ENCODE data around the gene SYNGR1.

Gene SYNGR1

GRCh38 chr22:39352306-39352891 is 2.6 kb downstream of the SYNGR1 start:
- TF ChIP-seq TEAD4 (IDR thresholded peaks at IDR 0.05) = no peak
- no peak for TF ChIP-seq TAF1 (IDR thresholded peaks at IDR 0.05; ENCODE audit: low read depth)
- no peak for TF ChIP-seq YY1 (IDR thresholded peaks at IDR 0.05; ENCODE audit: low read depth)
- no peak for TF ChIP-seq CEBPB (IDR thresholded peaks at IDR 0.05)
- no peak for TF ChIP-seq CREB1 (IDR thresholded peaks at IDR 0.05; ENCODE audit: low read depth)
- TF ChIP-seq MAX (IDR thresholded peaks at IDR 0.05) = no peak
- TF ChIP-seq EGR1 (IDR thresholded peaks at IDR 0.05) = no peak
- TF ChIP-seq RAD21 (IDR thresholded peaks at IDR 0.05; ENCODE audit: low read depth) = no peak
- no peak for TF ChIP-seq ZBTB7A (IDR thresholded peaks at IDR 0.05; ENCODE audit: low read depth)
- no peak for TF ChIP-seq FOXM1 (IDR thresholded peaks at IDR 0.05; ENCODE audit: borderline replicate concordance, low read depth)
- TF ChIP-seq NFIC (IDR thresholded peaks at IDR 0.05) = no peak
- no peak for TF ChIP-seq EP300 (IDR thresholded peaks at IDR 0.05; ENCODE audit: borderline replicate concordance)
- no peak for TF ChIP-seq TCF12 (IDR thresholded peaks at IDR 0.05; ENCODE audit: low read depth)

GRCh38 chr22:39353346-39353745 is 3.6 kb downstream of the SYNGR1 start:
- TF ChIP-seq NFIC (IDR thresholded peaks at IDR 0.05) (no peak), TAF1 (IDR thresholded peaks at IDR 0.05; ENCODE audit: low read depth) (no peak), YY1 (IDR thresholded peaks at IDR 0.05; ENCODE audit: low read depth) (no peak), CEBPB (IDR thresholded peaks at IDR 0.05) (no peak), MAX (IDR thresholded peaks at IDR 0.05) (no peak), TEAD4 (IDR thresholded peaks at IDR 0.05) (no peak), EP300 (IDR thresholded peaks at IDR 0.05; ENCODE audit: borderline replicate concordance) (no peak), CREB1 (IDR thresholded peaks at IDR 0.05; ENCODE audit: low read depth) (no peak), FOXM1 (IDR thresholded peaks at IDR 0.05; ENCODE audit: borderline replicate concordance, low read depth) (no peak), TCF12 (IDR thresholded peaks at IDR 0.05; ENCODE audit: low read depth) (no peak), ZBTB7A (IDR thresholded peaks at IDR 0.05; ENCODE audit: low read depth) (no peak), REST (IDR thresholded peaks at IDR 0.05; ENCODE audit: low read depth) (no peak), EGR1 (IDR thresholded peaks at IDR 0.05) (no peak), RAD21 (IDR thresholded peaks at IDR 0.05; ENCODE audit: low read depth) (no peak), USF1 (IDR thresholded peaks at IDR 0.05) (no peak)

GRCh38 chr22:39355080-39355479 is 5.3 kb downstream of the SYNGR1 start:
- no peak for TF ChIP-seq RAD21 (IDR thresholded peaks at IDR 0.05; ENCODE audit: low read depth)
- TF ChIP-seq ZBTB7A (IDR thresholded peaks at IDR 0.05; ENCODE audit: low read depth) = no peak
- TF ChIP-seq REST (IDR thresholded peaks at IDR 0.05; ENCODE audit: low read depth) = no peak
- TF ChIP-seq NFIC (IDR thresholded peaks at IDR 0.05) = no peak
- no peak for TF ChIP-seq EP300 (IDR thresholded peaks at IDR 0.05; ENCODE audit: borderline replicate concordance)
- TF ChIP-seq MAX (IDR thresholded peaks at IDR 0.05) = no peak
- no peak for TF ChIP-seq TCF12 (IDR thresholded peaks at IDR 0.05; ENCODE audit: low read depth)

GRCh38 chr22:39356464-39356863 is 6.7 kb downstream of the SYNGR1 start:
- TF ChIP-seq ZBTB7A (IDR thresholded peaks at IDR 0.05; ENCODE audit: low read depth) (no peak), NFIC (IDR thresholded peaks at IDR 0.05) (0 out of 2 replicates have a peak, but pooled peaks have one; percentile 8), EP300 (IDR thresholded peaks at IDR 0.05; ENCODE audit: borderline replicate concordance) (no peak), TEAD4 (IDR thresholded peaks at IDR 0.05) (no peak), MAX (IDR thresholded peaks at IDR 0.05) (0 out of 2 replicates have a peak, but pooled peaks have one; percentile 35), USF1 (IDR thresholded peaks at IDR 0.05) (no peak), EGR1 (IDR thresholded peaks at IDR 0.05) (no peak), TCF12 (IDR thresholded peaks at IDR 0.05; ENCODE audit: low read depth) (no peak)
